GM19239 (cell line): ENCODE data around the gene EFNB1.
"Not testable (repeated sequence)": the region's sequence is repeated elsewhere in the genome, so short reads cannot be mapped to it uniquely, and the experiment has no call there.

Experiments
- DNase-seq: peaks from one replicate; pipeline ENCODE4 v3.0.0; 2011; ENCODE audit warnings: low spot score; ENCODE audit not compliant: insufficient read length
- FAIRE-seq: peaks from 2 replicates; lab custom pipeline; 2011; peaks lifted over from hg19 to GRCh38; lab: Jason Lieb, UNC

The EFNB1 gene

GRCh38 chrX:68828740-68829581 lies at the start of gene EFNB1:
Gene EFNB1, plus strand, starts transcription at chrX:68829021. Its CDS starts 756 bp downstream, at chrX:68829777.
- FAIRE-seq: peak; percentile 97
- DNase-seq: peak; percentile 67

- FAIRE-seq, DNase-seq: not testable (repeated sequence)
These were observed 47.5 kb upstream of the EFNB1 start for GRCh38 chrX:68781295-68781694.

GRCh38 chrX:68784816-68785215 lies 44.0 kb upstream of the EFNB1 start:
- no peak for FAIRE-seq
- DNase-seq: no peak

- DNase-seq, FAIRE-seq: not testable (repeated sequence)
These were observed 42.2 kb upstream of the EFNB1 start for GRCh38 chrX:68786581-68786980.

GRCh38 chrX:68789966-68790365 lies 38.9 kb upstream of the EFNB1 start:
- no peak for DNase-seq
- no peak for FAIRE-seq

- DNase-seq: no peak
- FAIRE-seq: no peak
These were observed 36.7 kb upstream of the EFNB1 start for GRCh38 chrX:68792083-68792482.

- DNase-seq: no peak
- peak; percentile 47 for FAIRE-seq
These were observed 34.4 kb upstream of the EFNB1 start for GRCh38 chrX:68794461-68794860.

GRCh38 chrX:68795741-68796140 lies 33.1 kb upstream of the EFNB1 start:
- FAIRE-seq (no peak), DNase-seq (no peak)

- not testable (repeated sequence) for DNase-seq, FAIRE-seq
These were observed 30.4 kb upstream of the EFNB1 start for GRCh38 chrX:68798400-68798799.

- FAIRE-seq (no peak), DNase-seq (no peak)
These were observed 27.0 kb upstream of the EFNB1 start for GRCh38 chrX:68801737-68802290.

GRCh38 chrX:68807818-68808217 lies 21.0 kb upstream of the EFNB1 start:
- FAIRE-seq: no peak
- no peak for DNase-seq

- no peak for FAIRE-seq
- DNase-seq: no peak
These were observed 20.0 kb upstream of the EFNB1 start for GRCh38 chrX:68808686-68809357.

GRCh38 chrX:68820476-68821110 lies 8.2 kb upstream of the EFNB1 start:
- DNase-seq: no peak
- FAIRE-seq: no peak

- FAIRE-seq (peak; percentile 8), DNase-seq (no peak)
These were observed 7.2 kb upstream of the EFNB1 start for GRCh38 chrX:68821616-68822015.

- DNase-seq (no peak), FAIRE-seq (no peak)
These were observed 6.0 kb upstream of the EFNB1 start for GRCh38 chrX:68822641-68823410.

- DNase-seq (no peak), FAIRE-seq (no peak)
These were observed 5.2 kb upstream of the EFNB1 start for GRCh38 chrX:68823413-68824151.

- DNase-seq: no peak
- no peak for FAIRE-seq
These were observed 4.7 kb upstream of the EFNB1 start for GRCh38 chrX:68824152-68824433.

- FAIRE-seq: no peak
- DNase-seq: no peak
These were observed 4.2 kb upstream of the EFNB1 start for GRCh38 chrX:68824565-68825125.
